Muscle layer of duodenum (tissue), 2 donors: Measurements from ENCODE around the gene KRT32.

ENCODE experiments used
- H3K27ac ChIP-seq: one replicate; pipeline ENCODE4 v1.7.0; 2013; ENCODE audit warnings: mild to moderate bottlenecking, low read length
- H3K27me3 ChIP-seq: one replicate; pipeline ENCODE4 v1.7.0; 2013; ENCODE audit warnings: low read depth, mild to moderate bottlenecking, control low read depth, low read length
- H3K36me3 ChIP-seq, 2 donors: one replicate each; pipeline ENCODE4 v1.7.0; 2013; ENCODE audit warnings: low read length in 2 of 2, control low read depth in 1 of 2, mild to moderate bottlenecking in 1 of 2; ENCODE audit not compliant: insufficient read depth in 2 of 2, control insufficient read depth in 1 of 2
- H3K4me1 ChIP-seq, 2 donors: one replicate each; pipeline ENCODE4 v1.7.0; 2013; ENCODE audit warnings: low read length in 2 of 2, mild to moderate bottlenecking in 2 of 2, control low read depth in 1 of 2, moderate library complexity in 1 of 2; ENCODE audit not compliant: insufficient read depth in 2 of 2, control insufficient read depth in 1 of 2
- H3K4me3 ChIP-seq, 2 donors: one replicate each; pipeline ENCODE4 v1.7.0; 2013; ENCODE audit warnings: low read length in 2 of 2, low read depth in 1 of 2, mild to moderate bottlenecking in 1 of 2
- H3K9me3 ChIP-seq, 2 donors: one replicate each; pipeline ENCODE4 v1.7.0; 2013; ENCODE audit warnings: low read length in 2 of 2, control low read depth in 1 of 2, mild to moderate bottlenecking in 1 of 2; ENCODE audit not compliant: control insufficient read depth in 1 of 2
- donor health status: healthy.

KRT32 gene

DNA sequence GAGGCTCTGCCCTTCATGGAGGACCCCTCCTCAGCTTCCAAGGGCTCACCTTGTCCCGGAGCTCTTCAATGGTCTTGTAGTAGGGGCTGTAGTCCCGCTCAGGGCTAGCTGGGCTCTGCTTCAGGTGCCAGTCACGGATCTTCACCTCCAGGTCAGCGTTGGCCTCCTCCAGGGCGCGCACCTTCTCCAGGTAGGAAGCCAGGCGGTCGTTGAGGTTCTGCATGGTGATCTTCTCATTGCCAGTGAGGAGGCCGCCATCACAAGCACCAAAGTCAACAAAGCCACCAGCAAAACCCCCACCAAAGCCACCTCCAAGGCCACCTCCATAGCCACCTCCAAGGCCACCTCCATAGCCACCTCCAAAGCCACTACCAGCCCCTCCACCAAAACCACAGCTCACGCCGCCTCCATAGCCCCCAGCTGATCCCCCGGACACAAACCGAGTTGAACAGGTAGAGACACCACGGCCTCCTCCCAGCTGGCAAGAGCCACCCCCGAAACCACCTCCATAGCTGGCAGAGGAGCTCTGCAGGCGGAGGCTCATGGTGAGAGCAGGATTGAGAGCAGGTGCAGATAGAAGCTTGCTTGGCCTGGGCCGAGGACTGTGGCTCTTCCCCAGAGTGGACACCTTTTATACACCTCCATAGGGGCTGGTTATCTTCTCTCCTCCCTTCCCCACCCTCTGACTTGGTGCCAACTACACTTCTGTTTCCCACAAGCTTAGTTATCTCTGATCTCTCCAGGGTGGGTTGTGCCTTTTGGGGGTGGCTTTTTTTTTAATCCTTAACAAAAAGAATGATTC, 38.0 kb upstream of the KRT32 start, which contains the start of gene KRT13:
TSS of gene KRT13 (minus strand) at position 606 of the 802 bp plus-strand sequence. CDS start at position 544, 62 bp downstream.
- H3K4me3 ChIP-seq: no peak within 1 kb of the TSS
- no peaks in the 10 kb centered on the region for H3K4me1 ChIP-seq
- no peaks in the 10 kb centered on the region for H3K9me3 ChIP-seq
- no peaks in the 10 kb centered on the region for H3K27me3 ChIP-seq
- no peak within 1 kb of the TSS for H3K27ac ChIP-seq
- H3K36me3 ChIP-seq: no peaks in the 10 kb centered on the region

DNA sequence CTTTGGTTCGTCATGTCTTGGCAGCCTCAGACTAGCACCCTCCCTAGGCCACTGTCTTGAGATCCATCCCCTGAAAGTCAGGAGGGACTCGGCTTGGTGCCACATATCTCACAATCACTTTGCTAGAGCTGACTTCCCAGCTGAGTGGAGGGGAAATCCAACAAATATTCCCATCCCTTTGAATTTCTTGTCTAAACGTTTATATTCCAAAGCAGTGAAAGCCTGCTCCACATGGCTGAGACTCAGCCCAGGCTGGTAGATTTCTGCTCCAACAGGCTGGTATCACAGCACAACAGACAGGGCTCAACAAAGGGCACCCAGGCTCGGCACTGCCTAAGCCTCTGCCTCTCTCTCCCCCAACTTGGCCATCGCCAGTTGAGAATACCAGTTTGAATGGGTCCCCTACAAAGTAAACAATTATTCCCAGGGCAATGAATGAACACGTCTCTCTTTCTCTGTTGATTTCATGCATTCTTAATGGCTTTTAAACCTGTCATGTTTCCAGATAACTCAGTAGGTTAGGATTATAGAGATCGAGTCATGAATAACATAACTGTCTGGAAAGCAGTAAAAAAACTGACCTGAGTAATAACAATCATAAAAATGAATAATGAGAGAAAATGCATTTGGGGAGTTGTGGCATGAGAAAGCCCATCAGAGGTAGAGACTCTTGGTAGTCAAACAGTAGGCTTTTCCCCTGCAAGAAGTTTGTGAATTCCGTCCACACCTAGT, 37.2 kb upstream of the KRT32 start:
- no peaks in the 10 kb centered on the region for H3K36me3 ChIP-seq
- H3K4me1 ChIP-seq: no peaks in the 10 kb centered on the region
- H3K27me3 ChIP-seq: no peaks in the 10 kb centered on the region
- no peaks in the 10 kb centered on the region for H3K9me3 ChIP-seq
- H3K4me3 ChIP-seq: no peak overlapping the region
- no peak overlapping the region for H3K27ac ChIP-seq

DNA sequence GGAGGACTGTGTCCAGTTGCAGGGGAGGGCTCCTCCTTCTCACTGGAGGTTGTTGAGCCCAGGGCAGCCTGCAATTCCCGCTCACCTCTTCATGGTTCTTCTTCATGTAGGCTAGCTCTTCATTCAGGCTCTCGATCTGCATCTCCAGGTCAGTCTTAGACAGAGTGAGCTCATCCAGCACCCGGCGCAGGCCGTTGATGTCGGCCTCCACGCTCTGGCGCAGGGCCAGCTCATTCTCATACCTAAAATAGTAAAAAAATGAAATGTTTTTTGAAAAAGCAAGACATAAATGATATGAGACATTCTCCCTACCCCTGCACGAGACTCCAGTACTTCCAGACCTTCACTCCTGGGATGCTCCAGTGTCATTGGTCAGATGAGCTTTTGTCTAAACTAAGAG, 36.0 kb upstream of the KRT32 start:
- H3K4me1 ChIP-seq: no peaks in the 10 kb centered on the region
- H3K27ac ChIP-seq: no peak overlapping the region
- no peaks in the 10 kb centered on the region for H3K36me3 ChIP-seq
- H3K27me3 ChIP-seq: no peaks in the 10 kb centered on the region
- H3K9me3 ChIP-seq: no peaks in the 10 kb centered on the region
- no peak overlapping the region for H3K4me3 ChIP-seq

DNA sequence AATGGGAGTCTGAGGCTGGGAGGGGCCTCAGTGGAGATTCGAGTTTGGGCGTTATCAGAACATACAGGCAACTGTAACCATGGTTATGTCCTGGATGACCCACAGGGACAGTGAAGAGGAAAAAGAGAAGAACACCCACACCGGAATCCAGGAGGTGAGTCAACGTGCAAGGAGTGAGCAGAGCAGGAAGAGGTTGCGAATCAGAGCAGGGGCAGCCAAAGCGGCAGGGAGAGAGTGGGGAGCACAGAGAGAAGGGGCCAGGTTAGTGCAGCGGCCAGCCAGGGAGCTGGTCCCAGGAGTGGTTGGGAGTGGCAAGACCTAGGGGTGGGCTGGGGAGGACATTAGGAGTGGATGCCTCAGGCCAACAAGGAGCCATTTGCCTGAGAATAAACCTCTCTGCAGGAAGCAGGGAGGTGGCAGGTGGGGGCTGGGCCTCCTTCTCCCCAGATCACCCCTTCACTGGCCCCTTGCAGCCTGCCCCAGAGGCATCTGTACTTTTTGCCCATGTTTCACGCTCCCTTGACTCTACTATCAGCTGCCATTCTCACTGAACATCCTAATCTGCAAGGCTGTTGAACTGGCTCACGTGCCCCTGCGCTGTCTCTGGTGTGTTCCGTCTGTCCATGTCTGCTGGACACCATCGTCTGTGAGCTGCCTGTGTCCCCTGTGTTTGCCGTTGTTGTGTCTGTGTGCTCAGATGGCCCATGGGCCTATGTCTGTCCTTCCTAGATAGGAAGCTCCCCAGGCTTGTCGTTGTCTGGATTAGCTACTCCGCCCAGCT, 33.1 kb upstream of the KRT32 start:
- H3K36me3 ChIP-seq: no peaks in the 10 kb centered on the region
- no peaks in the 10 kb centered on the region for H3K27me3 ChIP-seq
- H3K27ac ChIP-seq: no peak overlapping the region
- H3K4me1 ChIP-seq: no peaks in the 10 kb centered on the region
- no peak overlapping the region for H3K4me3 ChIP-seq
- H3K9me3 ChIP-seq: no peaks in the 10 kb centered on the region

DNA sequence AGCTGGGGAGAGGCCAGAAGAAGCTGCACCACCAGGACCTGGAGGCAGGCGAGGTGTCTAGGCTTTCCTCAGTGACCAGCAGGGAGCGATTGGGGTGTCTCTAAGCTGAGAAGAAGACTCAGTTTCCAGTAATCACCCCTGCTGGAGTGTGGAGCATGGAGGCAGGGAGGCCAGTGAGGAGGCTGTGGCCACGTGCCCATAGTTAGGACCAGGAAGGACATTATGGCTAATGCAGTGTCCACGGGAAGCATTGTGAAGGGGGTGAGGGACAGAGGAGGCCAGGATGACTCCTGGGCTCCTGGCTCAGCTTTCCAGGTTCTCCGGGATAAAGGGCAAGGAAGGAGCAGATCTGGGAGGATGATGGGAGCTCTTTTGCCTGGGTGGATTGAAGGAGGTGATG, 32.5 kb upstream of the KRT32 start:
- Histone ChIP-seq H3K4me3 (no peak overlapping the region), H3K27ac (no peak overlapping the region), H3K4me1 (no peaks in the 10 kb centered on the region), H3K9me3 (no peaks in the 10 kb centered on the region), H3K27me3 (no peaks in the 10 kb centered on the region), H3K36me3 (no peaks in the 10 kb centered on the region)

DNA sequence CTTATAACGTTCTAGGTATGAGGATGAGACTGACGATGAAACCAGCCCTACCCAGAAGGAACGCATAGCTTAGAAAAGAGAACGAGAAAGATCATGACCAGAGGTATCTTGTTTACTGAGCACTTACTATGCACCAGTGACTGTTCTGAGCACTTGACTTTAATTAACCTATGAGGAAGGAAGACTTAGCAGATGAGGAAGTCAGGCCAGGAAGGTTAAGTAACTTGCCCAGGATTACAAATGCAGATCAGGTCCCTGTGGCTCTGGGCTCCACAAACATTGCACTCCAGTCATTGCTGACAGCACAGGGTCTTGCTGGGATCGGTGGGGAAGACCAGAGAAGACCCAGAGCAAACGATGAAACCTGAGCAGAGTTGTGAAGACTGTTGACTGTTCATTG, 31.1 kb upstream of the KRT32 start:
- Histone ChIP-seq H3K9me3 (no peaks in the 10 kb centered on the region), H3K4me1 (no peaks in the 10 kb centered on the region)

DNA sequence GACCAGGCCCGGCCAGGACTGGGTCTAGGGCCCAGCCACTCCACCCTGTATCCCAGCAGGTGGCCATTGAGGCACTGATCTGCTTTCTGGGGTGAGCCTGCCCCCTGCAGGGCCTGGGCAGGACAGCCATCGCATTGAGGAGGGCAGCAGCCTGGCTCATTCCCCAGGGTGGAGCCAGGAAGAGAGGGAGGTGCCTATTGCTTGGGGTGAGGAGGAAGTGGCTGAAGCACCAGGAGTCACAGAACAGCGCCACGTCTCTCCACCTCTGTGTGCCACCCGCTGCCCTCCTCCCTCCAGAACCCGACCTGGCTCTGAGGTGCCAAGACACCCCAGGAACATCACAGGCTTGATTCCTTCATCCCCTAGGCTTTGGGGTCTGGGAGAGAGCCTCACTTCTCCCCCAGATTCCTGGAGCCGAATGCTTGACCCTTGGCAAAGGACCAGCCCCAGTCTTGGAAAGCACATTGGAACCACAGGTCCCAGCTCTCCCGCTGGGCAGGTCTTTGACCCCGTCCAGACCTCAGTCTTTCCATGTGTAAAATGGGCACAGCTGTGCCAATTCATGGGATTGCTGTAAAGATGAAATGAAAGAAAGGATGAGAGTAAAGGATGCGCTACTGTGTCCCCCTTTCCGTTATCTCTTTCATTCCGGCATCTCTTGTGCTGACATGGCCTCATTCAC, 29.8 kb upstream of the KRT32 start:
- H3K9me3 ChIP-seq: no peaks in the 10 kb centered on the region
- no peak overlapping the region for H3K4me3 ChIP-seq
- H3K27me3 ChIP-seq: no peaks in the 10 kb centered on the region
- H3K4me1 ChIP-seq: no peaks in the 10 kb centered on the region
- H3K36me3 ChIP-seq: no peaks in the 10 kb centered on the region
- H3K27ac ChIP-seq: no peak overlapping the region

More for the DNA sequence above, 31.1 kb upstream of the KRT32 start:
- H3K4me3 ChIP-seq: no peak overlapping the region
- no peaks in the 10 kb centered on the region for H3K36me3 ChIP-seq
- peak overlapping the region; percentile 45 for H3K27ac ChIP-seq
- no peaks in the 10 kb centered on the region for H3K27me3 ChIP-seq

DNA sequence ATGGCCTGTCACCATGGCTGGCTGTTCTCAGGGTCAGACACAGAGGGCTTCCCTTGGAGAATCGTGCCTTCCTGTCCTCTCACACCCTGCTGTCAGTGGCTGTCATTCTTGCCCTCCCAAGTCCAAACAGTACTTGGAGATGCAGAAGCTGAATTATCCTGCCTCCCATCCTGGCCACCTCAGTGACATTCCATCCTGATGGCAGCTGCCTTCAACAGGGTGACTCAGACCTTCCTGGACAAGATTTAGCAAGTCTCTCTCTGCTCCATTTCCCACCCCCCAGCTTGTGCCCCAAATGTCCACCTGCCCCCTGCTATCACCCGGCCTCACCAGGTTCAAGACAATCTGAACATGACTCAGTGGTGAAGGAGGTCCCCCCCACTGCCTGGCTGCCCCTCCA, 27.3 kb upstream of the KRT32 start:
- Histone ChIP-seq H3K4me1 (no peaks in the 10 kb centered on the region), H3K36me3 (no peaks in the 10 kb centered on the region), H3K27ac (no peak overlapping the region), H3K9me3 (no peaks in the 10 kb centered on the region), H3K27me3 (no peaks in the 10 kb centered on the region), H3K4me3 (no peak overlapping the region)

DNA sequence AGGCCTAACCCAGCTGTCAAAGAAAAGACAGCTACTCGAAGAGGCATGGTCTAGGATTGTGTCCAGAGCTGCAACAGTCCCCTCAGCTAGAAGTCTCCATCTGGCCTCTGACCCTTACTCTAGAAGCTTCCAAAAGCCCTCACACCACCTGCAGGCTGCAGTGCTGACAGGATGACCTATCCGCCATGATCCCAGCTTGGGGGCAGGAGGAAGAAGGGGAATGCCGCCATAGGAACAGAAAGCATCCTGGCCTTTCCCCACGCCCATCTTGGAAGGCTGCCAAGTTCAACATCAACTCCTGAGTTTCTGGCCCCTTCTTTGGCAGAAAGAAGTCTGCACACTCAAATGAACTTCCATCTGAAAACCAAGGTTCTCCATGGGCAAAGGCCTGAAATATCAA, 25.6 kb upstream of the KRT32 start:
- H3K4me1 ChIP-seq: no peaks in the 10 kb centered on the region
- H3K27me3 ChIP-seq: no peaks in the 10 kb centered on the region
- no peak overlapping the region for H3K4me3 ChIP-seq
- no peaks in the 10 kb centered on the region for H3K36me3 ChIP-seq
- H3K27ac ChIP-seq: no peak overlapping the region
- H3K9me3 ChIP-seq: no peaks in the 10 kb centered on the region

DNA sequence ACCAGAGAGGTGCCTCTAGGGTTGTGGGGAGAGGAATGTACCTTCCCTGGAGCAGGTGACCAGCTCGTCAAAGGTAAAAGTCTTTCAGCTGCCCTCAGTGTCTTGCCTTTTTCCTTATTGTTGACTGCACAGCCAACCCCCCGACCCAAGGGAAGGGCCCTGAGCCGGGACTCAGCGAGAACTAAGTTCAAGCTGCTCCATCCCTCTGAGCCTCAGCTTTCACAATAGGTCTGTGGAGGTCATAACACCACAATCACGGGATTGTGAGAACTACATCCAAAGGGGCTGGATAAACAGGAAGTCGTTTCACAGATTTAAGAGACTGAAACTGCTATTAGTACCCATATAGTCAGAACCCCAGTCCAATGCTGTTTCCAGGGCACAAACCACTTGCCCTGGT, 25.2 kb upstream of the KRT32 start:
- Histone ChIP-seq H3K9me3 (no peaks in the 10 kb centered on the region), H3K4me3 (no peak overlapping the region), H3K27me3 (no peaks in the 10 kb centered on the region), H3K27ac (no peak overlapping the region), H3K4me1 (no peaks in the 10 kb centered on the region), H3K36me3 (no peaks in the 10 kb centered on the region)

DNA sequence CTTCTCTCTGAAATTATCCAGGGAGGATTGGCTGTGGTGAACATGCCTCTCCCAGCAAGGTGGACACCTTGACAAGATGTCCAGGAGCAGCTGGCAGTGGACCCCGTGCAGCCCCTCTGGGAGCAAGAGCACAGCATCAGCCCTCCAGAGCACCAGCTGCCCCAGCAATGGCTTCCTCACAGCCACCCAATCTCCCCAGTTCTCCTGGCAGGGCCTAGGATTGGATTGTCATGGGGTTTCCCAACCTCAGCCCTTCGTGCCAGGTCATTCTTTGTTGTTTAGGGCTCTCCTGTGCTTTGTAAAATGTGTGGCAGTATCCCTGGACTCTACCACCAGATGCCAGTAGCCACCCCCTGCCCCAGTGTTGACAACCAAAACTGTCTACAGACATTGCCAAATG, 24.3 kb upstream of the KRT32 start:
- Histone ChIP-seq H3K27me3 (no peaks in the 10 kb centered on the region), H3K36me3 (no peaks in the 10 kb centered on the region), H3K4me3 (no peak overlapping the region), H3K9me3 (no peaks in the 10 kb centered on the region), H3K27ac (no peak overlapping the region), H3K4me1 (no peaks in the 10 kb centered on the region)
